ENCODE results near the gene SPATS2L.
A peak's percentile ranks its signal among the peaks of the same experiment; 100 is the strongest.

Gene SPATS2L, protein sequence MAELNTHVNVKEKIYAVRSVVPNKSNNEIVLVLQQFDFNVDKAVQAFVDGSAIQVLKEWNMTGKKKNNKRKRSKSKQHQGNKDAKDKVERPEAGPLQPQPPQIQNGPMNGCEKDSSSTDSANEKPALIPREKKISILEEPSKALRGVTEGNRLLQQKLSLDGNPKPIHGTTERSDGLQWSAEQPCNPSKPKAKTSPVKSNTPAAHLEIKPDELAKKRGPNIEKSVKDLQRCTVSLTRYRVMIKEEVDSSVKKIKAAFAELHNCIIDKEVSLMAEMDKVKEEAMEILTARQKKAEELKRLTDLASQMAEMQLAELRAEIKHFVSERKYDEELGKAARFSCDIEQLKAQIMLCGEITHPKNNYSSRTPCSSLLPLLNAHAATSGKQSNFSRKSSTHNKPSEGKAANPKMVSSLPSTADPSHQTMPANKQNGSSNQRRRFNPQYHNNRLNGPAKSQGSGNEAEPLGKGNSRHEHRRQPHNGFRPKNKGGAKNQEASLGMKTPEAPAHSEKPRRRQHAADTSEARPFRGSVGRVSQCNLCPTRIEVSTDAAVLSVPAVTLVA

GRCh38 chr2:200306196-200306930 lies at the start of gene SPATS2L:
TSS of gene SPATS2L (plus strand) at chr2:200306693. CDS start at chr2:200389245, 82,552 bp downstream.
- Histone ChIP-seq H3K36me3 (ENCODE audit: control insufficient read depth, insufficient read depth, low read length) (no peaks in the 10 kb centered on the region), H3K27me3 (replicated peaks; ENCODE audit: control insufficient read depth, insufficient read depth, low read length) (no peaks in the 10 kb centered on the region), H3K4me3 (replicated peaks; ENCODE audit: low read depth, low read length) (peak within 1 kb of the TSS; percentile 80)
- no peak for TF ChIP-seq CTCF (IDR thresholded peaks at IDR 0.05; ENCODE audit: insufficient read depth, low read length, poor library complexity, severe bottlenecking)
- DNase-seq (ENCODE audit: extremely low read depth, insufficient read length): peak; percentile 80

- H3K36me3 ChIP-seq (ENCODE audit: control insufficient read depth, insufficient read depth, low read length): no peaks in the 10 kb centered on the region
- DNase-seq (ENCODE audit: extremely low read depth, insufficient read length): no peak
- peaks cover 2% of the 10 kb centered on the region; the same call in 1 of the 2 replicates for H3K27me3 ChIP-seq (replicated peaks; ENCODE audit: control insufficient read depth, insufficient read depth, low read length)
- no peak for TF ChIP-seq CTCF (IDR thresholded peaks at IDR 0.05; ENCODE audit: insufficient read depth, low read length, poor library complexity, severe bottlenecking)
- no peak overlapping the region for H3K4me3 ChIP-seq (replicated peaks; ENCODE audit: low read depth, low read length)
Measured at GRCh38 chr2:200257570-200257969, 48.9 kb upstream of the SPATS2L start.

DNA sequence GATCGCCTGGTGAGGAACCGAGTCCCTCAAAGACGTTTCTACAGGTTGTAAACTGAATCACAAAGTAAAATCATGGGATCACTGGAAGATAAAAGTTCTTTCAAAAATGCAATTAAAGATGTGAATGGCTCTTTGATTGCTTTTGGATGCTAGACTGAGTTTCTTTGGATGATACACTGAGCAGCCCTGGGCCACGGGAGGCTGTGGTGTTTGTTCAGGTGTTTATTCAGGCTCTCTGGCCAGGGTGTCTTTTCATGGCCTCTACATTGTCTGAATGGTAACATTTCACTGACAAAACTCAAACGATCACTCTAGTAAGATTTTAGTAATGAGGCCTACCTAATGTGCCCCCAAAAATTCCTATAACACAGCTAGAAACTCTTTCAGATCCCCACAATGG lies 48.4 kb upstream of the SPATS2L start:
- Histone ChIP-seq H3K4me3 (replicated peaks; ENCODE audit: low read depth, low read length) (no peak overlapping the region), H3K36me3 (ENCODE audit: control insufficient read depth, insufficient read depth, low read length) (no peaks in the 10 kb centered on the region), H3K27me3 (replicated peaks; ENCODE audit: control insufficient read depth, insufficient read depth, low read length) (peaks cover 3% of the 10 kb centered on the region; the same call in 1 of the 2 replicates)
- no peak for TF ChIP-seq CTCF (IDR thresholded peaks at IDR 0.05; ENCODE audit: insufficient read depth, low read length, poor library complexity, severe bottlenecking)
- no peak for DNase-seq (ENCODE audit: extremely low read depth, insufficient read length)

GRCh38 chr2:200258881-200259576 lies 47.5 kb upstream of the SPATS2L start:
- Histone ChIP-seq H3K36me3 (ENCODE audit: control insufficient read depth, insufficient read depth, low read length) (no peaks in the 10 kb centered on the region), H3K27me3 (replicated peaks; ENCODE audit: control insufficient read depth, insufficient read depth, low read length) (peaks cover 3% of the 10 kb centered on the region; the same call in 1 of the 2 replicates), H3K4me3 (replicated peaks; ENCODE audit: low read depth, low read length) (no peak overlapping the region)
- TF ChIP-seq CTCF (IDR thresholded peaks at IDR 0.05; ENCODE audit: insufficient read depth, low read length, poor library complexity, severe bottlenecking): no peak
- no peak for DNase-seq (ENCODE audit: extremely low read depth, insufficient read length)

DNA sequence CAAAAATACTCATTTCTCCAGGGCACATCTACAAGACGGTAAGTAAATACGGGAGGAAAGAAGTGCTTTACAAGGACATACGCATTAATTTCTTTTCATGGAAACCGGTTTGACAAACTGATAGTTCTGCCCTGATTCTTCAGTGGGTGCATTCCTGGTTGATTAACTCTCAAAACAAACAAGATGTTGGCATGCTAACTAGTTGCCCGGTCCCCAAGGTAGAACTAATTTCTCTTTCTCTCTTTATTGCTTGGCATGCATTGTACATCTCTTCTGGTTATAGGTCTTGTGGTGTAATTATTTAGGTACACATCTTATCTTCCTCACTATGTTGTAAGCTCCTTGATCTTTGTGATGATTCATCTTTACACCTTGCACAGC lies 46.9 kb upstream of the SPATS2L start:
- Histone ChIP-seq H3K4me3 (replicated peaks; ENCODE audit: low read depth, low read length) (no peak overlapping the region), H3K27me3 (replicated peaks; ENCODE audit: control insufficient read depth, insufficient read depth, low read length) (peaks cover 3% of the 10 kb centered on the region; the same call in 1 of the 2 replicates), H3K36me3 (ENCODE audit: control insufficient read depth, insufficient read depth, low read length) (no peaks in the 10 kb centered on the region)
- no peak for TF ChIP-seq CTCF (IDR thresholded peaks at IDR 0.05; ENCODE audit: insufficient read depth, low read length, poor library complexity, severe bottlenecking)
- DNase-seq (ENCODE audit: extremely low read depth, insufficient read length): no peak

Measured in GM06990 (cell line).